DOHH2 (cell line): ENCODE measurements around the gene PDE4D.

Experiments used
- H3F3A ChIP-seq: fragments of 200-600 bp; sonication (generic), shearing (Covaris generic); 2 replicates; pipeline ENCODE4 v1.6.0; 2016; ENCODE audit warnings: antibody characterized with exemption, mild to moderate bottlenecking; ENCODE audit not compliant: control insufficient read depth, insufficient read depth
- H3K27ac ChIP-seq: fragments of 200-600 bp; sonication (generic); 2 replicates; pipeline ENCODE4 v1.5.1; 2014; ENCODE audit warnings: low read depth, mild to moderate bottlenecking, low read length, moderate library complexity
- H3K27me3 ChIP-seq: fragments of 200-600 bp; sonication (generic); 2 replicates; pipeline ENCODE4 v1.6.1; 2014; ENCODE audit warnings: mild to moderate bottlenecking, low read length, mixed read lengths; ENCODE audit not compliant: control insufficient read depth
- H3K36me3 ChIP-seq: fragments of 200-600 bp; sonication (generic); 2 replicates; pipeline ENCODE4 v1.6.1; 2014; ENCODE audit warnings: mild to moderate bottlenecking, low read length, moderate library complexity, mixed read lengths; ENCODE audit not compliant: control insufficient read depth
- H3K4me1 ChIP-seq: fragments of 200-600 bp; sonication (generic); 2 replicates; pipeline ENCODE4 v1.6.1; 2014; ENCODE audit warnings: mild to moderate bottlenecking, low read length, mixed read lengths; ENCODE audit not compliant: control insufficient read depth
- H3K4me2 ChIP-seq: fragments of 200-600 bp; sonication (generic); 2 replicates; pipeline ENCODE4 v1.6.0; 2014; ENCODE audit warnings: mild to moderate bottlenecking, low read length, moderate library complexity
- H3K4me3 ChIP-seq: fragments of 200-600 bp; sonication (generic); 2 replicates; pipeline ENCODE4 v1.5.1; 2014; ENCODE audit warnings: mild to moderate bottlenecking, low read length, mixed read lengths
- H3K79me2 ChIP-seq: fragments of 200-600 bp; sonication (generic); 2 replicates; pipeline ENCODE4 v1.6.1; 2014; ENCODE audit warnings: mild to moderate bottlenecking, low read length, mixed read lengths; ENCODE audit not compliant: control insufficient read depth
- H3K9me2 ChIP-seq: fragments of 200-600 bp; sonication (generic); replicated peaks from 2 replicates; pipeline ENCODE4 v1.6.1; 2014; ENCODE audit warnings: mild to moderate bottlenecking, low read length, mixed read lengths; ENCODE audit not compliant: control insufficient read depth
- H3K9me3 ChIP-seq: fragments of 200-600 bp; sonication (generic); 2 replicates; pipeline ENCODE4 v1.6.1; 2014; ENCODE audit warnings: antibody characterized with exemption, low read length, mixed read lengths; ENCODE audit not compliant: control insufficient read depth, insufficient read depth
- H4K20me1 ChIP-seq: fragments of 200-600 bp; sonication (generic); 2 replicates; pipeline ENCODE4 v1.6.0; 2014; ENCODE audit warnings: low read depth, mild to moderate bottlenecking, antibody characterized with exemption, low read length, moderate library complexity; ENCODE audit not compliant: control insufficient read depth, insufficient read depth
- EZH2phosphoT487 ChIP-seq: fragments of 200-600 bp; sonication (generic); IDR thresholded peaks from 2 replicates; pipeline ENCODE4 v1.6.1; 2017; ENCODE audit warnings: borderline replicate concordance, mild to moderate bottlenecking, antibody characterized with exemption, low read length, moderate library complexity, mixed read lengths
- TF ChIP-seq, protein P1 (sequence below): fragments of 200-600 bp; sonication (generic); IDR thresholded peaks from one replicate; pipeline ENCODE4 v1.5.1; 2014; ENCODE audit warnings: antibody characterized with exemption, mild to moderate bottlenecking, low read depth, low read length; ENCODE audit not compliant: poor library complexity, severe bottlenecking

PDE4D gene

GRCh38 chr5:59621477-59621876 lies 272.0 kb downstream of the PDE4D start:
- Histone ChIP-seq H3K4me2 (no peak overlapping the region), H3K4me1 (peaks cover 14% of the 10 kb centered on the region), H3K9me2 (no peaks in the 10 kb centered on the region), H4K20me1 (no peaks in the 10 kb centered on the region), H3K9me3 (no peaks in the 10 kb centered on the region), H3K27ac (no peak overlapping the region), H3F3A (no peaks in the 10 kb centered on the region), H3K27me3 (no peaks in the 10 kb centered on the region), H3K36me3 (no peaks in the 10 kb centered on the region), H3K4me3 (no peak overlapping the region), H3K79me2 (no peaks in the 10 kb centered on the region)
- TF ChIP-seq, protein P1, sequence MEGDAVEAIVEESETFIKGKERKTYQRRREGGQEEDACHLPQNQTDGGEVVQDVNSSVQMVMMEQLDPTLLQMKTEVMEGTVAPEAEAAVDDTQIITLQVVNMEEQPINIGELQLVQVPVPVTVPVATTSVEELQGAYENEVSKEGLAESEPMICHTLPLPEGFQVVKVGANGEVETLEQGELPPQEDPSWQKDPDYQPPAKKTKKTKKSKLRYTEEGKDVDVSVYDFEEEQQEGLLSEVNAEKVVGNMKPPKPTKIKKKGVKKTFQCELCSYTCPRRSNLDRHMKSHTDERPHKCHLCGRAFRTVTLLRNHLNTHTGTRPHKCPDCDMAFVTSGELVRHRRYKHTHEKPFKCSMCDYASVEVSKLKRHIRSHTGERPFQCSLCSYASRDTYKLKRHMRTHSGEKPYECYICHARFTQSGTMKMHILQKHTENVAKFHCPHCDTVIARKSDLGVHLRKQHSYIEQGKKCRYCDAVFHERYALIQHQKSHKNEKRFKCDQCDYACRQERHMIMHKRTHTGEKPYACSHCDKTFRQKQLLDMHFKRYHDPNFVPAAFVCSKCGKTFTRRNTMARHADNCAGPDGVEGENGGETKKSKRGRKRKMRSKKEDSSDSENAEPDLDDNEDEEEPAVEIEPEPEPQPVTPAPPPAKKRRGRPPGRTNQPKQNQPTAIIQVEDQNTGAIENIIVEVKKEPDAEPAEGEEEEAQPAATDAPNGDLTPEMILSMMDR, result no peak
- TF ChIP-seq EZH2phosphoT487, result no peak

GRCh38 chr5:59620535-59621212 lies 272.9 kb downstream of the PDE4D start:
- no peaks in the 10 kb centered on the region for H3K36me3 ChIP-seq
- H3K4me3 ChIP-seq, result no peak overlapping the region
- no peaks in the 10 kb centered on the region for H3K27me3 ChIP-seq
- no peaks in the 10 kb centered on the region for H3K9me3 ChIP-seq
- no peaks in the 10 kb centered on the region for H3F3A ChIP-seq
- peaks cover 14% of the 10 kb centered on the region for H3K4me1 ChIP-seq
- H3K9me2 ChIP-seq, result no peaks in the 10 kb centered on the region
- no peaks in the 10 kb centered on the region for H3K79me2 ChIP-seq
- H3K27ac ChIP-seq, result no peak overlapping the region
- TF ChIP-seq, protein P1, result no peak
- no peak for TF ChIP-seq EZH2phosphoT487
- H4K20me1 ChIP-seq, result no peaks in the 10 kb centered on the region
- peak overlapping the region; percentile 31 for H3K4me2 ChIP-seq

- H3K79me2 ChIP-seq, result no peaks in the 10 kb centered on the region
- no peaks in the 10 kb centered on the region for H3K36me3 ChIP-seq
- no peak overlapping the region for H3K4me2 ChIP-seq
- TF ChIP-seq, protein P1, result no peak
- no peak for TF ChIP-seq EZH2phosphoT487
- no peaks in the 10 kb centered on the region for H4K20me1 ChIP-seq
- no peak overlapping the region for H3K27ac ChIP-seq
- no peaks in the 10 kb centered on the region for H3K27me3 ChIP-seq
- H3K9me3 ChIP-seq, result no peaks in the 10 kb centered on the region
- H3K4me1 ChIP-seq, result peaks cover 14% of the 10 kb centered on the region
- no peaks in the 10 kb centered on the region for H3K9me2 ChIP-seq
- no peak overlapping the region for H3K4me3 ChIP-seq
- H3F3A ChIP-seq, result no peaks in the 10 kb centered on the region
These were observed 274.9 kb downstream of the PDE4D start for GRCh38 chr5:59618644-59619043.
